Activated CD4-positive, alpha-beta memory T cell treated with anti-CD3 and anti-CD28 coated beads for 36 hours (primary cell): ENCODE results near the gene ANP32A. TPM values are rescaled to one million over a fixed set of nuclear protein-coding genes. Genes with fewer than 3 reads are reported as not detected.

Source experiments
- CTCF ChIA-PET: fragments of 350-600 bp; sonication (Branson Sonifier 250); formaldehyde crosslinking; loops from one replicate; lab custom pipeline; 2021; ENCODE audit warnings: antibody characterized with exemption, inconsistent platforms; lab: Charles Lee
- POLR2A ChIA-PET: fragments of 350-600 bp; sonication (Branson Sonifier 250); formaldehyde crosslinking; loops from one replicate; lab custom pipeline; 2021; ENCODE audit warnings: antibody characterized with exemption; lab: Charles Lee
- DNase-seq: peaks from one replicate; pipeline ENCODE4 v3.0.0-alpha.2; 2020
- H3K27ac Mint-ChIP-seq: one replicate; pipeline ENCODE4 v1.8.0; 2021; ENCODE audit warnings: mixed read lengths
- H3K27me3 Mint-ChIP-seq: one replicate; pipeline ENCODE4 v1.8.0; 2021; ENCODE audit warnings: mixed read lengths
- H3K36me3 Mint-ChIP-seq: one replicate; pipeline ENCODE4 v1.8.0; 2021; ENCODE audit warnings: mixed read lengths
- H3K4me1 Mint-ChIP-seq: one replicate; pipeline ENCODE4 v1.8.0; 2021; ENCODE audit warnings: low read depth, mixed read lengths
- H3K4me3 Mint-ChIP-seq: one replicate; pipeline ENCODE4 v1.8.0; 2021; ENCODE audit warnings: mild to moderate bottlenecking, mixed read lengths
- H3K9me3 Mint-ChIP-seq: one replicate; pipeline ENCODE4 v1.8.0; 2021; ENCODE audit warnings: mixed read lengths
- intact Hi-C: fragments of 100-400 bp; cut with micrococcal nuclease; formaldehyde crosslinking; loops from one replicate; pipeline ENCODE4 v1.15.1; 2023
- total RNA-seq, 2 experiments: library from RNA; stranded (reverse); gene quantifications; one replicate each; pipeline ENCODE4 v1.2.3, GENCODE V29; 2021

ANP32A gene
- total RNA-seq, 2 experiments from 2014 or later: 190 to 204 TPM

DNA sequence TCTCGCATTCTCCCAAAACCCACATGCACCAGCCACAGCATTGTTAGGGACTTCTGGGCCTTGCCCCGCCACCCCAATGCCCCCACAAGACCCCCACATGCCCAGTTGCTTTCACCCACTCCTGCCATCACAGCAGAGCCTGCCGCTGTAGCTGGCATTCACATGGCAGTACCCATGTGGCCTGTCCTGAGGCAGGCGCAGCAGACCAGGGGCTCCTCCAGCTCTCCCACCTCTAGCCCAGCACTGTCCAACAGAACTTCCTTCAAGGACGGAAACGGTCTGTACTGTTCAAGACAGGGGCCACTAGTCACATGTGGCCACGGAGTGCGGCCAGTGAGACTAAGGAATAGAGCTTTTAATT lies 32.5 kb downstream of the ANP32A start:
- ChIA-PET CTCF (interaction anchor here (0.8 to 2.5 kb wide), 4 partner anchors 41 to 206 kb away, joined by 3 to 16 read pairs (median 4); no protein-coding TSS in a partner anchor), POLR2A (interaction anchor here (0.6 kb wide), 1 partner anchor 27 kb away, joined by 3 read pairs; no protein-coding TSS in a partner anchor)
- H3K4me3 Mint-ChIP-seq: no peak overlapping the region
- peaks cover 44% of the 10 kb centered on the region for H3K4me1 Mint-ChIP-seq
- H3K36me3 Mint-ChIP-seq: peaks cover 19% of the 10 kb centered on the region
- H3K27me3 Mint-ChIP-seq: no peaks in the 10 kb centered on the region
- no peak for DNase-seq
- intact Hi-C loops: no loop called here
- H3K9me3 Mint-ChIP-seq: no peaks in the 10 kb centered on the region
- H3K27ac Mint-ChIP-seq: no peak overlapping the region

- Mint-ChIP-seq H3K27ac (no peak overlapping the region), H3K4me3 (no peak overlapping the region), H3K4me1 (peaks cover 44% of the 10 kb centered on the region), H3K9me3 (no peaks in the 10 kb centered on the region), H3K36me3 (peaks cover 23% of the 10 kb centered on the region), H3K27me3 (no peaks in the 10 kb centered on the region)
- ChIA-PET POLR2A (no interaction called here), CTCF (interaction anchor here (0.8 to 2.5 kb wide), 3 partner anchors 41 to 114 kb away, joined by 3 to 16 read pairs (median 4); no protein-coding TSS in a partner anchor)
- intact Hi-C loops: no loop called here
- DNase-seq: no peak
Observed at GRCh38 chr15:68787609-68788263, 33.0 kb downstream of the ANP32A start.

GRCh38 chr15:68786753-68787152 lies 33.9 kb downstream of the ANP32A start:
- Mint-ChIP-seq H3K27ac (no peak overlapping the region), H3K36me3 (peaks cover 31% of the 10 kb centered on the region), H3K9me3 (no peaks in the 10 kb centered on the region), H3K4me1 (peaks cover 44% of the 10 kb centered on the region), H3K27me3 (no peaks in the 10 kb centered on the region), H3K4me3 (no peak overlapping the region)
- ChIA-PET POLR2A (no interaction called here), CTCF (interaction anchor here (2.5 kb wide), 1 partner anchor 89 kb away, joined by 16 read pairs; no protein-coding TSS in a partner anchor)
- intact Hi-C loops: no loop called here
- DNase-seq: no peak

DNA sequence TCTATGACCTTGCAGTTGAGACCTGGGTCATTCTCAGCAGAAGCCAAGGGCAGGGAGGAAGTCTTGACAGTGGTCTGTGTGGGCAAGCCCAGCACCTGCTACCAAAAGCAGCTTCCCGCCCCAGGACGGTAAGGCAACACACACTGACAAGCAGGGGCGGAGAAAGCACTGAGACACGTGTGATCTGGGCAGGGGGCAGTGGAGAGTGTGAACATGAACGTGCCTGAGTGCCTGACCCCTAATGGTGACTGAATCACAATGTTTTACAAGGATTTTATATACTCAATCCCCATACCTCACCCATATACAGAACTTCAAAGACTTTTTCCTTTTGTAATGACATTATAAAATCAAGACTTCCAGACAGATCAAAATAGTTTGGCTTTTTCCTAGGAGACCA lies 35.2 kb downstream of the ANP32A start:
- no peaks in the 10 kb centered on the region for H3K27me3 Mint-ChIP-seq
- intact Hi-C loops: no loop called here
- ChIA-PET CTCF (interaction anchor here (1.1 to 4.3 kb wide), 4 partner anchors 9 to 90 kb away, joined by 3 to 36 read pairs (median 4); no protein-coding TSS in a partner anchor), POLR2A (interaction anchor here (1.1 kb wide), 1 partner anchor 12 kb away, joined by 3 read pairs; no protein-coding TSS in a partner anchor)
- DNase-seq: no peak
- no peak overlapping the region for H3K27ac Mint-ChIP-seq
- H3K36me3 Mint-ChIP-seq: peaks cover 38% of the 10 kb centered on the region
- H3K4me1 Mint-ChIP-seq: peaks cover 34% of the 10 kb centered on the region
- H3K9me3 Mint-ChIP-seq: no peaks in the 10 kb centered on the region
- H3K4me3 Mint-ChIP-seq: no peak overlapping the region

- intact Hi-C loops: no loop called here
- H3K9me3 Mint-ChIP-seq: no peaks in the 10 kb centered on the region
- DNase-seq: no peak
- no peak overlapping the region for H3K27ac Mint-ChIP-seq
- POLR2A ChIA-PET: interaction anchor here (1.9 kb wide), 1 partner anchor 10 kb away, joined by 8 read pairs; no protein-coding TSS in a partner anchor
- H3K4me1 Mint-ChIP-seq: peaks cover 24% of the 10 kb centered on the region
- H3K36me3 Mint-ChIP-seq: peaks cover 47% of the 10 kb centered on the region
- H3K4me3 Mint-ChIP-seq: no peak overlapping the region
- CTCF ChIA-PET: interaction anchor here (0.7 to 5.2 kb wide), 15 partner anchors 10 to 225 kb away, joined by 3 to 58 read pairs (median 4); no protein-coding TSS in a partner anchor
- no peaks in the 10 kb centered on the region for H3K27me3 Mint-ChIP-seq
Observed at GRCh38 chr15:68784206-68784605, 36.5 kb downstream of the ANP32A start.

DNA sequence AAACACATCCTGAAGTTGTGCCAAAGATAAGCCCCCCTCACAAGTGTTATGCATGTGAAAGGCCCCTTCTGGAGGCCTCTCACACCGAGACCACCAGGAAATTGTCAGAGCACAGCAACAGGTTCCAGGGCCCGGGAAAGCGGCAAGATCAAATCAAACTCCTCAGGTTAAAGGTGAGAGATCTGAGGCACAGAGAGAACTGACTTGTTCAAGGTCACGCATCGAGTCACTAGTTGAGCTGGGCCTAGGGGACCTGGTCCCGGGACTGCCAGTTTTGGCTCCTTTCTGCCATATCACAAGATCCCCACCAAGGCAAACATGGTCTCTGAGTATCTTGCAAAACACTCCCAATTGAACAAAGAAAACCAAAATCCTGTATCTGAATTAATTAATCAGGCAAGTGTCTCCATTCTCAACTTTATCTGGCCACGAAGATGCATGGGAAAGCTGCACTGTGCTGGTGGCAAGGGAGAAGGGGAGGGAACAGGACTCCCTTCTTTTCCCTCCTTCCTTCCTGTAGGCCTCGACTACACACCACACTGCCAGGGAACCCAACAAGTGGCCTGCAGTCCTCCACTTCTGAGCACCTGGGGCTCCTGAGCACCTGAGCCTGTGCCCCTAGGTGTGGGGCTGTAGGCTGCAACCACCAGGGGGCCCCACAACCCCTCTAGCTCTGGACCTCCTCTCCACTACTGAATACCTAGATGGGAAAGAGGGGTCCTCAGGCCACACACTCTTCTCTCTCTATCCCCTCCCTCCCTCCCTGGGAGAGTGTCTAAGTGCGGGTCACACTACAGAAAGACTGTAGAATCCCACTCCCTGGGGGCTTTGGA lies 37.3 kb downstream of the ANP32A start:
- intact Hi-C loops: loop anchor here (1.0 kb wide), 4 partner anchors 8 to 93 kb away; no protein-coding TSS in a partner anchor
- H3K36me3 Mint-ChIP-seq: peaks cover 52% of the 10 kb centered on the region
- H3K4me3 Mint-ChIP-seq: no peak overlapping the region
- ChIA-PET POLR2A (interaction anchor here (0.9 to 3.0 kb wide), 3 partner anchors 11 to 36 kb away, joined by 3 to 8 read pairs (median 7); no protein-coding TSS in a partner anchor), CTCF (interaction anchor here (0.7 to 5.2 kb wide), 13 partner anchors 11 to 142 kb away, joined by 3 to 58 read pairs (median 4); no protein-coding TSS in a partner anchor)
- peaks cover 23% of the 10 kb centered on the region for H3K4me1 Mint-ChIP-seq
- peak overlapping the region; percentile 88 for H3K27ac Mint-ChIP-seq
- peak; percentile 72 for DNase-seq
- H3K27me3 Mint-ChIP-seq: no peaks in the 10 kb centered on the region
- no peaks in the 10 kb centered on the region for H3K9me3 Mint-ChIP-seq

GRCh38 chr15:68782589-68783161 lies 38.0 kb downstream of the ANP32A start:
- DNase-seq: no peak
- ChIA-PET CTCF (interaction anchor here (0.9 to 5.2 kb wide), 8 partner anchors 12 to 403 kb away, joined by 3 to 58 read pairs (median 8); no protein-coding TSS in a partner anchor), POLR2A (interaction anchor here (0.6 to 3.0 kb wide), 3 partner anchors 34 to 37 kb away, joined by 3 to 7 read pairs (median 3); no protein-coding TSS in a partner anchor)
- H3K36me3 Mint-ChIP-seq: peaks cover 52% of the 10 kb centered on the region
- no peaks in the 10 kb centered on the region for H3K9me3 Mint-ChIP-seq
- H3K4me3 Mint-ChIP-seq: no peak overlapping the region
- H3K4me1 Mint-ChIP-seq: peaks cover 23% of the 10 kb centered on the region
- peak overlapping the region; percentile 88 for H3K27ac Mint-ChIP-seq
- no peaks in the 10 kb centered on the region for H3K27me3 Mint-ChIP-seq
- intact Hi-C loops: loop anchor here (1.0 kb wide), 5 partner anchors 9 to 94 kb away; no protein-coding TSS in a partner anchor

DNA sequence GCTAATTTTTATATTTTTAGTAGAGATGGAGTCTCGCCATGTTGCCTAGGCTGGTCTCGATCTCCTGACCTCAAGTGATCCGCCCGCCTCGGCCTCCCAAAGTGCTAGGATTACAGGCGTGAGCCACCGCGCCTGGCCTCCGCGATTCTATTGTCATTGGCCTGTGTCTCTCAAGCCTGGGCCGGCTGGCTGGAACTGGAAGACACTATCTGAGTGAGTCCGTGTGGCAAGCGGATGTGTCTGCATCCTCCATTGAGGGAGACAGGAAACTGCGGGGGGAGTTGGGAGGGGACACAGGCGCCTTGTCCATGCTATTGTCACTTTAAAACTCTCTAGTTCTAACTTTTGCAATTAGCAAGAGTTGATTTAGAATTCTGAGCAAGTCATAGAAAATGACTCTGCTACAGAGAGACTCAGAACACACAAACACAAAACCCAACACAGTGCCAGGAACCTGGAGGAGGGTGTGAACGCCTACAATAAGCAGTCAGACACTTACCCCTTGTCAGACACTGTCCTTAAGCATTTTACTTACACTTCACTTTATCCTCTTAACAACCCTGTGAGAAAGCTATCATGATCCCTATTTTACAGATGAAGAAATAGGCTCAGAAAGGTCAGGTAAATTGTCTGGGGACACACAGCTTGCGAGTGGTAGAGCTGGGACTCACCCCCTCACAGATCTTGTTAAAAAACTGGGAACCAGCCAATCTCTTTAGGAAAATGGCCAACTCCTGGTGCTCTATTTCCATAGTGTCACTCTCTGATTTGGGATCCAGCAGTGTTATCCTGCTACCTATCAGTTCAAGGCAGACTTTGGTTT lies 38.7 kb downstream of the ANP32A start:
- Mint-ChIP-seq H3K27ac (peak overlapping the region; percentile 88), H3K9me3 (no peaks in the 10 kb centered on the region), H3K4me1 (peaks cover 23% of the 10 kb centered on the region), H3K27me3 (no peaks in the 10 kb centered on the region), H3K36me3 (peaks cover 54% of the 10 kb centered on the region), H3K4me3 (no peak overlapping the region)
- ChIA-PET POLR2A (interaction anchor here (0.6 to 3.0 kb wide), 3 partner anchors 35 to 37 kb away, joined by 3 to 7 read pairs (median 3); no protein-coding TSS in a partner anchor), CTCF (interaction anchor here (0.9 to 5.2 kb wide), 6 partner anchors 12 to 403 kb away, joined by 3 to 58 read pairs (median 4); no protein-coding TSS in a partner anchor)
- intact Hi-C loops: loop anchor here (1.0 kb wide), 1 partner anchor 15 kb away; no protein-coding TSS in a partner anchor
- peak; percentile 69 for DNase-seq

- Mint-ChIP-seq H3K27me3 (no peaks in the 10 kb centered on the region), H3K36me3 (peaks cover 49% of the 10 kb centered on the region), H3K9me3 (no peaks in the 10 kb centered on the region), H3K4me3 (no peak overlapping the region), H3K27ac (peak overlapping the region; percentile 88), H3K4me1 (peaks cover 23% of the 10 kb centered on the region)
- intact Hi-C loops: no loop called here
- ChIA-PET POLR2A (interaction anchor here (0.6 to 3.0 kb wide), 3 partner anchors 36 to 104 kb away, joined by 3 to 7 read pairs (median 3); no protein-coding TSS in a partner anchor), CTCF (interaction anchor here (0.7 to 5.2 kb wide), 5 partner anchors 48 to 231 kb away, joined by 3 to 58 read pairs (median 5); no protein-coding TSS in a partner anchor)
- no peak for DNase-seq
Observed at GRCh38 chr15:68781217-68781616, 39.5 kb downstream of the ANP32A start.

DNA sequence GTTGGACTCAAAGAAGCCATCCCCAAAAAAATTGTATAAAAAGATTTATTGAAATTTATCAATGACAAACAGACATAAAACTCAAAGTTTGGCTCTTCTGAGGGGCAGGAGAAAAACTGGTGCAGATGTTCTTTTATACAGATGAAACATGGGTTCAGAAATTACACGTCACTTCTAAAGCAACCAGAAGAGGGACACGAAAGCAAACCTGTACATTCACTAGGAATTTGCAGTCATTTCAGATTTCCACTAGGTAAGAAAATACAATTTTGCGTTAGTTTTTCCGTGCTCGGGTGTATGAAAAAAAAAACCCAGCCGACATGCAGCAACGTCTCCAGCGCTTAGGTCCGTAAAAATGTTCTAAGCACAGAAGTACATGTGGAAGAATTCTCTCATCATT lies 41.8 kb downstream of the ANP32A start:
- ChIA-PET POLR2A (no interaction called here), CTCF (interaction anchor here (0.9 to 1.5 kb wide), 3 partner anchors 40 to 225 kb away, joined by 3 to 9 read pairs (median 3); no protein-coding TSS in a partner anchor)
- Mint-ChIP-seq H3K27me3 (no peaks in the 10 kb centered on the region), H3K9me3 (peaks cover 5% of the 10 kb centered on the region), H3K4me3 (no peak overlapping the region), H3K4me1 (peaks cover 21% of the 10 kb centered on the region), H3K36me3 (peaks cover 41% of the 10 kb centered on the region), H3K27ac (no peak overlapping the region)
- DNase-seq: no peak
- intact Hi-C loops: no loop called here
